22Rv1 (cell line): ENCODE data around the gene CUX1.

Source experiments
- ZFX ChIP-seq: fragments of 450-650 bp; IDR thresholded peaks from 2 replicates; pipeline ENCODE4 v1.6.1; 2017; ENCODE audit warnings: antibody characterized with exemption, borderline replicate concordance
- TF ChIP-seq, protein P1 (sequence below): fragments of 450-650 bp; IDR thresholded peaks from 2 replicates; pipeline ENCODE4 v1.5.1; 2017; ENCODE audit warnings: mild to moderate bottlenecking

DNA sequence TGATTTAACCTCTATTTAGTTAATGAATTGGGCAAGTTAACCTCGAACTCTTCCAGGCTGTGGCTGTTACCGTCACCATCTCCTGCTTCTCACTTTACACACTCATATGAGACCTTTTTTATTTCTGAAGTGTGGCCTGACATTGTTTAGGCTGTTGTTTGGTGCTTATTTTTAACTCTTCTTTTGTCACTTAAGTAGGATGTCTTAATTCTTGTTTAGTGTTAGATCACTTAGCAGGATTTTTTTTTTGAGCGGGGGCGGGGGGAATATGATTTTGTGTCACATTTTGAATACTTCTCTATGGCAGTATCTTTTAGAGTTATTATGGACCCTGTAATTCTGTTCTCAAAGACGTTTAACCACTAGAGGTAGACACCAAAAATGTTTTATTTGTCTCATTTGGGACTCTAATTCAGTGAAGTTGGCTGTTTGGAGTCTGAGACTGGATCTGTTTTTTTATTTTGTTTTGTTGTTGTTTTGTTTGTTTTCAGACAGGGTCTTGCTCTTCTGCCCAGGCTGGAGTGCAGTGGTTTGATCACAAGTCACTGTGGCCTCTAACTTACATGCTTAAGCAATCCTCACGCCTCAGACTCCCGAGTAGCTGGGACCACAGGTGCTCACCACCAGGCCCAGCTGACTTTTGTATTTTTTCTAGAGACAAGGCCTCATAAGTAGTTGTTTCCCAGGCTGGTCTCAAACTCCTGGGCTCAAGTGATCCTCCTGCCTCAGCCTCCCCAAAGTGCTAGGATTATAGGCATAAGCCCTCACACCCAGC is 73.5 kb downstream of the CUX1 start:
- TF ChIP-seq, protein P1, sequence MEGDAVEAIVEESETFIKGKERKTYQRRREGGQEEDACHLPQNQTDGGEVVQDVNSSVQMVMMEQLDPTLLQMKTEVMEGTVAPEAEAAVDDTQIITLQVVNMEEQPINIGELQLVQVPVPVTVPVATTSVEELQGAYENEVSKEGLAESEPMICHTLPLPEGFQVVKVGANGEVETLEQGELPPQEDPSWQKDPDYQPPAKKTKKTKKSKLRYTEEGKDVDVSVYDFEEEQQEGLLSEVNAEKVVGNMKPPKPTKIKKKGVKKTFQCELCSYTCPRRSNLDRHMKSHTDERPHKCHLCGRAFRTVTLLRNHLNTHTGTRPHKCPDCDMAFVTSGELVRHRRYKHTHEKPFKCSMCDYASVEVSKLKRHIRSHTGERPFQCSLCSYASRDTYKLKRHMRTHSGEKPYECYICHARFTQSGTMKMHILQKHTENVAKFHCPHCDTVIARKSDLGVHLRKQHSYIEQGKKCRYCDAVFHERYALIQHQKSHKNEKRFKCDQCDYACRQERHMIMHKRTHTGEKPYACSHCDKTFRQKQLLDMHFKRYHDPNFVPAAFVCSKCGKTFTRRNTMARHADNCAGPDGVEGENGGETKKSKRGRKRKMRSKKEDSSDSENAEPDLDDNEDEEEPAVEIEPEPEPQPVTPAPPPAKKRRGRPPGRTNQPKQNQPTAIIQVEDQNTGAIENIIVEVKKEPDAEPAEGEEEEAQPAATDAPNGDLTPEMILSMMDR = no peak
- no peak for TF ChIP-seq ZFX
